Hippocampal formation (tissue), 2 donors: ENCODE measurements around the gene ROBO2.

ENCODE experiments used
- DNase-seq, 2 donors: peaks; one replicate each; lab custom pipeline; 2025; lab: John Stamatoyannopoulos, UW

The ROBO2 gene

DNA sequence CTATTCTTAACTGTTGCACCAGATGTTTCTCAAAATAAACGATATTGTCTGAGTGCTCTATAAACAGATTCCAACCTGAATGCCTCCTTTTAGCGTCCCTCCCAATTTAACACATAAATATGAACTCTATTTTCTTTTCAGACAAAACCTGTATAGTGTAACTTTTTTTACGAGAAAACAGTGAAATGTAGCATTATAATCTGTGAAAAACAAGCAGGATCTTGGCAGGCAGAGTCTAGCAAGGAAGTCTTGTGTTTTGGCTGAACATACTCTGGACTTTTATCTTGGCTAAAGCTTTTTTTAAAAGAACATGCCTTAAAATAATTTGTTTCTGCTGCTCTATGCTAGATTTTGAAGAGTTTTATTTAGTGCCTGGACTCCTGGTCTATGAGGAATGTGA, 150.5 kb downstream of the ROBO2 start:
- peak in 1 of 2 donors; percentile 19 for DNase-seq

DNA sequence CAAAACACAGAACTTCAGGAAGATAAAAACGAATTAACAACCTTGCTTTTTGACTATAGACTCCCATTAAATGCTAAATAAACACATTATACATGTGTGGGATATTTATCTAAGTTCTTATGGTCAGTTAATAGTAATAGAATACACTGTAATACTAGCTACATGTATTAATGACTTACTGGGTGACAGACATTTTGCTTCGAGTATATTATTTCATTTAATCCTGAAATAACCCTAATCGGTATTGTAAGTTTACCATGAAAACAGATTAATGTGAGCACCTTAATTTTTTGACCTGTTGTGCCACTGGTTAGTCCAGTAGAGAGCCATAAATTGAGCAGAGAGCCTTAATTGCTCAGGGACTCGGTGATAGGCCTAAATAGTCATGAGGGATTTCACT, 151.1 kb downstream of the ROBO2 start:
- no peak for DNase-seq

DNA sequence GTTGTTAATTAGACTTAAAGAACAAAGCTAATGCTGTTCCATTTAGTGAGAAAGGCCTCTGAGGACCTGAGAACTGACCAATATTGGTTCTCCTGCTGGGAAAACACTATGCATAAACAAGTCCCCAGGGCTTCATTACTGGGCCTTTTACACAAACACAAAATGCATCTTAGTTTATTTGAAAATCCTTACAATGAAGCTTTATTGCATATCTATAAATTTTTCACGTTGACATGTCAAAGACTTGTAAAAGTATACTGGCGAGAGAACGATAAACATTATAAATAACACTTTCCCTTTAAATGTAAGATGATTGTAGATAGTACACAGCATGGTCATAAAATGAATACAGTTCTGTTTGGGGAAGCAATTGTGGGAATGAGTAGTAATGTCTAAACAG, 151.7 kb downstream of the ROBO2 start:
- no peak for DNase-seq

DNA sequence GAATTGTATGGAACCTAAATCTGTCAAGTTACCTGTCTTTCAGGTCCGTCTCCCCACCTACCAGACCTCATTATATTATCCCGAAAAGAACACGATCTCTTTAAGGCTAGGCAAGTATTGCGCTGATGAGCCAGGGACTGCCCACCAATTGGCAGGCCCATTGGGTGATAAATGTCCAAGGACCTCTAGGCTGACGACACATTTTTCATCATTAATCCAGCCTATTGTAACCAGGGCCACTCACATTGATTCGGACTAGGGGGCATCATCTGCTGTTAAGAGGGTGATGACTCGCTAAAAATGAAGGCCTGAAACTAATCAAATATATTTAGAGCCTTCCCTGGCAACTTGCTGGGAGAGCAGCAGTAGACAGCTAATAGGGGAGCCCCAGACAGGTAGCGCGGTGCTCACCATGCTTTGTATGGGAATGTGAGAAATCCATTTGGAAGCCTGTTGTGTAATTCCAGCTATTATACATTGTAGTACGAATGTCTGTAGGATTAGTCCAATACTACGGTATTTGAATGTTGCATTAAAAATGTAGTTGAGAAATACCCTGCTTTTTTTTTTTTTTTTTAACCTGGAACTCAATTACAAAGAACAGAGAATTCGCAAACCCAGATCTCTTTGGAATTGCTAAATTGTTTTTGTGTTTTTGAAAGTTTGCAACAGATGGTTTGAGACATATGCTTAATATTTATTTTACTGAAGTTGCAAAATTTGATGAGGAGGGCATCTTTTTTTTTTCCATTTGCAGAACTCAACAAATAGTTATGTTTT, 156.1 kb downstream of the ROBO2 start:
- no peak for DNase-seq

DNA sequence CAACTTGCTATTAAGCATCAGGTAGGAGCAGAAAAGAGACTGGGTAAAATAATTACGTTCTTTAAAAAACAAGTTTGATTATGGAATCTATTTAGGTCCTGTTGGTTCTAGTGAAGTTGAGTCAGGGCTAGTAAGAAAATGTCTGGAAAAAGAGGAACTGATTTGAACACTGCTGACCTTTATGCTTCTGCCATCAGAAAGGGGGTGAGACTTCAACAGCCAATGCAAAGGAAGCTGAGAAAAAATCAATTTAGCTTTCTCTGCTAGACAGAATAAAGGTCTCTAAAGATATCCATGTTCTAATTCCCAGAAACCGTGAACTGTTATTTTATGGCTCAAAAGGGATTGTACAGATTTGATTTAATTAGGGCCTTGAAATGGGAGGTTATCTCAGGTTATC, 157.5 kb downstream of the ROBO2 start:
- no peak for DNase-seq

DNA sequence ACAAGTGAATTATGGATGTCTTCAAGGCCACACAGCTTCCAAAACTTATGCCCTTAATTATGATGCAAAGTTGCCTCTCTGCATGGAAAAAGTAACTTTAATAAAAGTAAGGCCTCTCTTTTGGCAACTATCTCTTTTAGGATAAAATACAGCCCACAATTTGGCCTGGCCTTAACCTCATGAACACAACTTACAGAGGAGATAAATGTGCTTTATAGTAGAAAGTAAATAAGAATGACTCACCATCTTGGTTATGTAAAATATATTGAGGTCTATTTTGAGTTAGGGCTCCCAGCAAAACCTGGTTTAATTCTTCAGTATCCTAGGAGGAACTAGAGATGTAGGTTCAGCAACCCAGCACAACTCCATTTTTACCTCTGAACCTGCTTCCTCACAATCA, 164.0 kb downstream of the ROBO2 start:
- DNase-seq, result no peak

GRCh38 chr3:77204788-77205187, 164.9 kb downstream of the ROBO2 start:
- DNase-seq, result no peak

DNA sequence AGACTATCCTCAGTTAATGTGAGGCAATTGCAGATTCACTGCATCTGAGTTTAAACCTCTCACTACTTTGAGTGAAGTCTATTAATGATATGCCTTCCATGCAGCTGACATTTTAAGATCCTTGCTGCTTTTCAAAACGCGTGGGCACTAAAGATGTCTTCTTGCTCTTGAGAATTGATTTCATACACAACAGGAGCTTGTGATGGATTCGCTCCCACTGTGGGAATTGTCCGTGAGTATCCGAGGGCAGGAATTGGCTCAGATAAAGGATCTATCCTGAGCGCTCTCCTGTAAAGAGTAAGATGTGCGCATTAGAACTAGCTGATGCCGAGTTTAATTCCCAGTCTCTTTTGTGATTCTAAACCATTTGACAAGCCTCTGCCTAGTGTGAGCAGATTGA, 167.9 kb downstream of the ROBO2 start:
- DNase-seq, result no peak

DNA sequence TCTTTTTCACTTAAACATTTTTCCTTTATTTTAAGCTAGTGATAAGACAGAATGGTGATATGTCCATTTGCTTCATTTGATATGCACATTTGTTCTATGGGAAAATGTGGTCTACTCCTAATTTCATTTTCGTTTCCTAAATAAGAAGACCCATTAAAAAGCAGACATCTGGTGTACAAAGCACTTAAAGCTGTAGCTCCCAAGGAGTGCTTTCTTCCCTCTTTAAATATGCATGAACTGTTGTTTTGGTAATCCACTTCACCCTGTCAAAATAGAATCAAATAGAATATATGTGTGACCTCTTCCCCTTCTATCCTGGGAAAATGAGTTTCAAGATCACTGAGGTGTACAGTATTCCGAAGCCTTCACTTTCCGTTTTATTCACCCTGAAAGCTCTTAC, 182.8 kb downstream of the ROBO2 start:
- DNase-seq, result no peak

DNA sequence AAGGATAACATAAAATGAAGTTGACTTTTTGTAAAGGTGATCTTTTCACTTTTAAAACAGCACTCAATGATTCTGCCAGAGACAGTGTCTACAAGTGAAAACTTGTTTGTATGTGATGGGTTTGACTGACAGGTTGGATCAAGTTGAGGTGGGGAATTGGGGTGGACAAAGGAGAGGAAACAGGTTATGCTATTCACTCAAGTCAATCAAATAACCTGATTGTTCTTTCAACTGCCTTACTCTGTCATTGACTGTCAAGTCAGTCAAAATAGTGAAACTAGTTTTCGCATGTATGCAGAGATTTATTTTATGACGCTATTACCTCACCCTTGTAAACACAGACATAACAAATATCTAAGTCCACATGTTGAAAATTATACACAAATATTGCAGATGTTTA, 187.7 kb downstream of the ROBO2 start:
- DNase-seq, result no peak

GRCh38 chr3:77232557-77232956, 192.7 kb downstream of the ROBO2 start:
- DNase-seq, result no peak

DNA sequence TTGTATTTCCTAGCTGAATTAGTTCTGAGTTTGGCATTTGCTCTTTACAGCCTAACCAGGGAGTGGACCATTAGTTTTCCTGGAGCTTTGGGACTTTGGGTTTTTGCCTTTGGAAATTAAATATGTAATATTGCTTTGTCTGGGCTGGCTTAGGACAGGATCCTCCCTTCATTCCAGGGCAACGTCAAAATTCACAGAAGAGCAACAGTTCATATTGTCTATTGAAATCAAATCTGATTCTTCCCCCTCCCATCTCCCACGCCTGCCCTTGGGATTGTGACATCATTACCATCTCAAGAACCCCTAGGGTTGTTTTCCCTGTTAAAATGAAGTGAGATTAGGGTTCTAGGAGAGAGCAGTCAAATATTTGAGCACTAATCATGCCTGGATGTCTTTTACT, 194.1 kb downstream of the ROBO2 start:
- no peak for DNase-seq

DNA sequence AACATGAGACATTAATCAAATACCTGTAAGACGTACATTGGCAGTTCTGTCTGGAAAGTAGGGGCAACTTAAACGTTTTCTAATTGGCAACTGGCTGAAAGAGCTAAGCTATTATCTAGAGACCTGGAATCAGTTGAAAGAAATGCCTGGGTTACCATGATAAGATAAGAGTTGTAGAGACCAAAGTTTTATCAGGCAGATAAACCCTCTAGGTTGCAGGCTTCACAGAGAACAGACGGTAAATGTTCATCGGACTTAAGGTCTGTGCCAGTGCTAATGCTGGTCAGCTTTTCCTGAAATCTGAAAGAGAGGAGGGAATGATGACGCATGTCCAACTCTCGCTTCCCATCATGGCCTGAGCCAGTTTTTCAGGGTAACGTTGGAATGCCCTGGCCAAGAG, 196.2 kb downstream of the ROBO2 start:
- no peak for DNase-seq

DNA sequence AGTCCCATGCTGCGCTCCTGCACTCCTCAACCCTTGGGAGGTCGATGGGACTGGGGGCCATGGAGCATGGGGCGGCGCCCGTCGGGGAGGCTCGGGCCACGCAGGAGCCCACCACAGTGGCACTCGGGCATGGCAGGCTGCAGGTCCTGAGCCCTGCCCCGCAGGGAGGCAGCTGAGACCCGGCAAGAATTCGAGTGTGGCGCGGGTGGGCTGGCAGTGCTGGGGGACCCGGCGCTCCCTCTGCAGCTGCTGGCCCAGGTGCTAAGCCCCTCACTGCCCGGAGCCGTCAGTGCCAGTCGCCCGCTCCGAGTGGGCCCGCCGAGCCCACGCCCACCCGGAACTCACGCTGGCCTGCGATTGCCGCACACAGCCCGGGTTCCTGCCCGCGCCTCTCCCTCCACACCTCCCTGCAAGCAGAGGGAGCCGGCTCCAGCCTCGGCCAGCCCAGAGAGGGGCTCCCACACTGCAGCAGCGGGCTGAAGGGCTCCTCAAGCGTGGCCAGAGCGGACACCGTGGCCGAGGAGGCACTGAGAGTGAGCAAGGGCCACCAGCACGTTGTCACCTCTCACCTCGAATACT, 200.3 kb downstream of the ROBO2 start:
- no peak for DNase-seq

- no peak for DNase-seq
These were observed 202.5 kb downstream of the ROBO2 start for GRCh38 chr3:77242371-77242770.

DNA sequence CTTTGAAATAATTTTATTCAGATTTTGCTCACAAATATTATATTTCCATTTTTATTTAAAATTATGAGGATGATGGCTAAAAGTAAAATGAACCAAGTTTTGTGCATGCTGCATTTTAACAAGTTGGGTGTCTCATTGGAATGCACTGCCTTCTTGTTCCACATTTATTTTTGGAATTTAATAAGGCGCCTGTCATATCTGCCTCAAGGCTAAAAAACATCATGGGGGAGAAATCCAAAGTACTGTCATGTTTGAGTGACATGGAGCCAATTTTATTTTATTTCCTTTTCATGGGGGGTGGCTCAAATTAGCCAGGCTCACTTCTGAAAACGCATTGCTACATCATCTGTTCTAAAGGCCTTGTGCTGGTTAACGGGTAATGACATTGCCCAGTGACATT, 205.1 kb downstream of the ROBO2 start:
- DNase-seq, result no peak

DNA sequence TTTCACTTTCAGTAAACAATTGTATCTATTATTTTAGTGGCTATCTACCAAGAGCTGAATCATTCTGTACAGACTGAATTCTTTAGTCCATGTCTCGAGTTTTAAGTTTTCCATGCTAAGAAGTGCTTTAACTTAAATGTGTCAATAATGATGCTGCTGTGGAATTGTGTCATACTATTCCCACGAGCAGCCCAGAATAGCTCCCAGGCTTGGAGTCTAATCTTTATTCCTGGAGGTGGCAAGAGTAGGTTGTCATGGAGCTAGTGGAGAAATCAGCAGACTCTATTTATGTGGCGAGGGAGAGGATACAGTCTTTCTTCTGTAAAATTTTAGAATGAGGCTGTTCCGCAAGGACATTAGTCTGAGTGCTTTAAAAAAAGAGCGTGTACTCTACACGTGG, 207.2 kb downstream of the ROBO2 start:
- no peak for DNase-seq

GRCh38 chr3:77247817-77248216, 207.9 kb downstream of the ROBO2 start:
- DNase-seq, result no peak

DNA sequence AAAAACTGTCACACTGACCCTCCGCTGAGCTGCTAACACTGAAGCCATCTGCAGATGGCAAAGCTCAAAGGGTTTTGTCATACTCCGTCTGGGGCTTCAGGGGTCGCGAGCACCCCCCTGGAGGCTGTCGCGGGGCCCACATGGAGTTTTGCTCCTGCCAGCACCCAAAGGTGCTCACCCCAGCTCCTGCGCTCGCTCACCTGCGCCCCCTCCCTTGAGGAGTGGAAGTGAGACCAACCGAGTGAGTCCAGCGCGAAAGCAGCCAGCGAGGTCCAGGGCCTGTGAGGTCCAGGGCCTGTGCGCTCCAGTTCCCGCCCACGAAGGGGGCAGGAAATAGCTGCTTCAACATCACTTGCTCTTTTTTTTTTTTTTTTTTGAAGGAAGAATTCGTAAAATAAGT, 208.5 kb downstream of the ROBO2 start:
- no peak for DNase-seq

DNA sequence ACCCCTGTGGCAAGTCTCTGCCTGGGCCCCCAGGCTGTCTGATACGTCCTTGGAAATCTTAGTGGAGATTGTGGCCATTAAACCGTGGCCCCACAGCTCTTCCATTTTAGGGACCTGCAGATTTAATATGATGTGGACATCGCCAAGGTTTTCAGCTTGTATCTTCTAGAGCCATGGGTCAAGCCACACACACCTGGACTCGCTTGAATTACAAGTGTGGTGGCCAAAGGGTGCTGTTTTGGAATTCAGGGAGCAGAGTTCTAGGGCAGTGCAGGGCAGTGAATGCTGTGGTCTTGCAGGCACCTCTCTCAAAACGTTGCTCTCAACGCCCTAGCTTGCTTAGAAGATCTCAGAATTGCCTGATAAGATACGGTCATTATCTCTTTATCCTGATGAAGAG, 211.2 kb downstream of the ROBO2 start:
- DNase-seq, result no peak

GRCh38 chr3:77254967-77255831, 215.3 kb downstream of the ROBO2 start:
- DNase-seq, result peak in 1 of 2 donors; percentile 29

- DNase-seq, result no peak
These were observed 216.9 kb downstream of the ROBO2 start for GRCh38 chr3:77256584-77257503.
